Adipose tissue (tissue), 3 donors: ENCODE measurements around the gene MEX3D. TPM values are rescaled to one million over a fixed set of nuclear protein-coding genes. Genes with fewer than 3 reads are reported as not detected.
"Not testable (repeated sequence)": the region's sequence is repeated elsewhere in the genome, so short reads cannot be mapped to it uniquely, and the experiment has no call there.

Source experiments
- H3K27ac ChIP-seq: one replicate; pipeline ENCODE4 v1.5.1; 2013; ENCODE audit warnings: low read depth, low read length
- WGBS, 3 donors: extraction: QIAGEN DNeasy Blood & Tissue Kit; methylation state at CpG; one replicate each; pipeline ENCODE4 v1.1.7; 2013; 5-methylcytosine and 5-hydroxymethylcytosine counted together
- polyA plus RNA-seq, 3 donors: library from polyadenylated mRNA; stranded (reverse); fragments of 200-250 nt; gene quantifications; one replicate each; pipeline ENCODE4 v1.2.3, GENCODE V29; 2013
- donor health status: healthy with polysubstance abuse.
- donor health status: Bipolar disorder and iron deficiency.
- donor health status: healthy.

The MEX3D gene
- polyA plus RNA-seq, 3 donors, result 5.3 to 7.7 (median 6.7) TPM

- WGBS, 3 donors, result 96 to 98% (median 96%) methylated on average over 56 to 66 of the region's 66 CpGs
- no peak overlapping the region for H3K27ac ChIP-seq
Measured at GRCh38 chr19:1556390-1557070, 11.6 kb downstream of the MEX3D start.

DNA sequence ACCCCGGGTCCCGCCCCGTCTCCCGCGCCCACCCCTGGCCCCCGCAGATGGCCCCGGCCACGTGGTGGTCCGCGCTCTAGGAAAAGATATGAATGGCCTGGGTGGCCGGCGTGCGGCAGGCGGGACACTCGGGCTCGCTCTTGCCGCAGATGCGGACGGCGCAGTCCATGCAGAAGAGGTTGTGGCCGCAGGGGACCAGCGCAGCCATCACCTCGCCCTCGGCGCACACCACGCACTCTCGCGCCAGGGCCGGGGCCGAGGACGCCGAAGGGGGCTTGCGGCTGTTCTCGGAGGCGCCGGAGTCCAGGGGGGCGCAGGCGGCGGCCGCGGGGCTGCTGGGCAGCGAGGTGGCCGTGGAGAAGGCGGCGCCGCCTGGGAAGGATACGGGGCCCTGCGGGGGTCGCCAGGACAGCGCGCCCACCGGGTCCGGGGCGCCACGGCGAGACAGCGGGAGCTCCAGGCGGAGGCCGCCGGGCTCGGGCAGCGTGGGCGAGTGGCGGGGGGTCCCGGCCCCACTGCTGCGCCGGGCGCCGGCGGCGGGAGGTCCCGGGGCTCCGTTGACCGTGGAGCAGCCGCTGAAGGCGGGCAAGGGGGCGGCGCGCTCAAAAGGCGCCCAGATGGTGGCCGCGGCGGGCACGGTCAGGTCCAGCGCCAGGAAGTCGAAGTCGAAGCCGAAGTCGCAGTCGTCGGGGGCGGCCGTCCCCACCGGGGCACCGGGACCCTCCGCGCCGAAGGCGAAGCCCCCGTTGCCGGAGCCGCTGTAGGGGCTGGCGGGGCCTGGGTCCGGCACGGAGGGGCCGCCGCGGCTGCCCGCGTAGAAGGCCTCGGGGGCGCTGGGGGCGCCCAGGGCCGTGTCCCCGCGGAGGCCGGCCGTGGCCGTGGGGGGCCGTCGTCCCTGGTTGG lies 12.4 kb downstream of the MEX3D start:
- H3K27ac ChIP-seq, result no peak overlapping the region
- 94 to 96% (median 95%) methylated on average over 53 to 121 of the region's 121 CpGs for WGBS, 3 donors

DNA sequence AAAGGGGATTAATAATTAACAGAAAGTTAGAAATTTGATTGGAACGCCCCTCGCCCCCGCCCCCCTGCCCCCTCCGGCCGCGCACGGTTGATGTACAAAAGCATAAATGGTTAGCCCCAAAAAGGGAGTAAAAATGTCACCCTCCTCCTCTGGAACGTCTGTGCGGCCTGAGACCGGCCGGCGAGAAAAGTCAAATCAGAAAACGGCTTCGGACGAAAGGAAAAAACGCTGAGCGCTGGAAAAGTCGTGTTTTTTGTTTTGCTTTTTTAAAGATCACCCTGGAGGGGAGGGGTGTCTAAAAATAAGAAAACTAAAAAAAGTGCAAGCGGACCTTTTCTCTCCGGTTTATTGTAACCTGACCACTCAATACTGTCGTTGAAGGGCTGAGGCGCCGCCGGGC lies 13.2 kb downstream of the MEX3D start:
- no peak overlapping the region for H3K27ac ChIP-seq
- WGBS, 3 donors, result 90 to 93% (median 91%) methylated on average over 24 of the region's 24 CpGs

DNA sequence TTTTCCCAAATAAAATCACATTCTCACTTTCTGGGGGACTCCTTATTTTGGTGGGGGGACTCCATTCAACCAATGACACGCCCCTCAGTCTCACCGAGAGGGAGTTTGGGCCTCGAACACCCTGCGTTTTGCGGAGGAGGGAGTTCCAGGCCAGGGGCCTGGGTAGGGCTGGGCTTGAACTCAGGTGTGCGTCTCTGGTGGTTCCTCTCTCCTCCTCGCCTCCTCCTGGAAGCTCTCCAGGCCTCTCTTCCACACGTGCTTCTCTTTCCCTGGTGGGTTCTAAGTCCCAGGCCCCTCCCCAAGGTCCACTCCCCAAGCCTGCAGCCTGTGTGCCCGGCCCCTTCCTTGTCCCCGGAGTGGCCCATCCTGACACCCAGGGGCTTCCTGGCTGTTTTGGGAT lies 14.7 kb downstream of the MEX3D start:
- WGBS, 3 donors, result 78 to 87% (median 85%) methylated on average over 10 of the region's 10 CpGs
- H3K27ac ChIP-seq, result no peak overlapping the region

- WGBS, 3 donors, result 81 to 88% (median 83%) methylated on average over 17 of the region's 17 CpGs
- H3K27ac ChIP-seq, result no peak overlapping the region
Measured at GRCh38 chr19:1551068-1552040, 16.8 kb downstream of the MEX3D start.

GRCh38 chr19:1549332-1549945 lies 18.7 kb downstream of the MEX3D start:
- H3K27ac ChIP-seq, result no peak overlapping the region
- 77 to 86% (median 84%) methylated on average over 4 of the region's 4 CpGs for WGBS, 3 donors

DNA sequence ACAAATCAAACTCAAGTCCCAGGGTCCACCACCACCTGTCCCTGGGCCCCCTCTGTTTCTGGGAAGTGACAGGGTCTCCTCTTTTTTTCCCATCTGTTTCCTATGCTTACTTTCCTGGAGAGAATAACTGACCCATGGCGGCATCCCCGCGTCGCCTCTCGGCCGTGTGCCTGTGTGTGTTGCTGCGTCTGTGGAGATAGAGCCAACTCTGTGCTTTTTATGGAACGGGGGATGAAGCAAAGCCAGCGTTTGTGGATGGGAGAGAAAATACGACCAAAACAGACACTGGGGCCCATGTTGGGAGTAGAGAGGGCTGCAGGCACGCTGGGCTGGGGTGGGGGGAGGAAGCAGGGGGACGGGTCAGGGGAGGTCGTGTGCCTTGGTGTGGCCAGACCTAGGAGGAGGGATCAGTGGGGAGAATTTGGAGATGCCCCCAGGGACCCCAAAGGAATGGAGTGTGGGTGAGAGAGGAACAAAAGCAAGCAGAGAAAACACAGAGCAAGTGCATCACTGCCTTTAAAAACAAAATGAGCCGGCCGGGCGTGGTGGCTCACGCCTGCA lies 27.7 kb downstream of the MEX3D start:
- no peak overlapping the region for H3K27ac ChIP-seq
- 24 to 39% (median 27%) methylated on average over 17 of the region's 17 CpGs for WGBS, 3 donors

DNA sequence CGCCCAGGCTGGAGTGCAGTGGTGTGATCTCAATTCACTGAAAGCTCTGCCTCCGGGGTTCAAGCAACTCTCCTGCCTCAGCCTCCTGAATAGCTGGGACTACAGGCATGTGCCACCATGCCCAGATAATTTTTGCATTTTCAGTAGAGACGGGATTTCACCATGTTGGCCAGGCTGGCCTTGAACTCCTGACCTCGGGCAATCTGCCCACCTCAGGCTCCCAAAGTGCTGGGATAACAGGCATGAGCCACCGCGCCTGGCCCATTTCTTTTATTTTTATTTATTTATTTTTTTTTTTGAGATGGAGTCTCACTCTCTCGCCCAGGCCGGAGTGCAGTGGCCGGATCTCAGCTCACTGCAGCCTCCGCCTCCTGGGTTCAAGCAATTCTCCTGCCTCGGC lies 28.4 kb downstream of the MEX3D start:
- not testable (repeated sequence) for H3K27ac ChIP-seq
- WGBS, 3 donors, result 75 to 91% (median 84%) methylated on average over 11 of the region's 11 CpGs

DNA sequence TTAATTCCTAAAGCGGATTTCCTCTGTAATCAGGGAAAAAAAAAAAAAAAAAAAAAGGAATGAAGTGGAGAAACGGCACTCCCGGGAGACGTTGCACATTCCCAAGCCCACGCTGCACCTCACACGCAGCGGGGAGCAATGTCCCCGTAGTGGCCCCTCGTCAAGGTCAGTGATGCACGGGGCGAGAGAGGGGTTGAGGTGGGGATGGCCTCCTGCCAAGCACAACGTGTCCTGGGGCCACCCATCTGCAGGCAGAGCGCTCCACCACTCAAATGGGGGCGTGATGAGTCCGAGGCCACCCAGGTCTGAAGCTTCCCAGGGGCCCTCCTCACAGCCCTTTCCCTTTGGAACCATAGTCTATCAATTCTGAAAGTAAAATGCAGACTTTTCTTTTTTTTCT lies 29.1 kb downstream of the MEX3D start:
- 19 to 41% (median 29%) methylated on average over 15 of the region's 15 CpGs for WGBS, 3 donors
- no peak overlapping the region for H3K27ac ChIP-seq

GRCh38 chr19:1535699-1536098 lies 32.4 kb downstream of the MEX3D start:
- 92 to 95% (median 93%) methylated on average over 7 of the region's 7 CpGs for WGBS, 3 donors
- H3K27ac ChIP-seq, result not testable (repeated sequence)

- 80 to 89% (median 88%) methylated on average over 14 of the region's 14 CpGs for WGBS, 3 donors
- H3K27ac ChIP-seq, result no peak overlapping the region
Measured at GRCh38 chr19:1534972-1535371, 33.2 kb downstream of the MEX3D start.

DNA sequence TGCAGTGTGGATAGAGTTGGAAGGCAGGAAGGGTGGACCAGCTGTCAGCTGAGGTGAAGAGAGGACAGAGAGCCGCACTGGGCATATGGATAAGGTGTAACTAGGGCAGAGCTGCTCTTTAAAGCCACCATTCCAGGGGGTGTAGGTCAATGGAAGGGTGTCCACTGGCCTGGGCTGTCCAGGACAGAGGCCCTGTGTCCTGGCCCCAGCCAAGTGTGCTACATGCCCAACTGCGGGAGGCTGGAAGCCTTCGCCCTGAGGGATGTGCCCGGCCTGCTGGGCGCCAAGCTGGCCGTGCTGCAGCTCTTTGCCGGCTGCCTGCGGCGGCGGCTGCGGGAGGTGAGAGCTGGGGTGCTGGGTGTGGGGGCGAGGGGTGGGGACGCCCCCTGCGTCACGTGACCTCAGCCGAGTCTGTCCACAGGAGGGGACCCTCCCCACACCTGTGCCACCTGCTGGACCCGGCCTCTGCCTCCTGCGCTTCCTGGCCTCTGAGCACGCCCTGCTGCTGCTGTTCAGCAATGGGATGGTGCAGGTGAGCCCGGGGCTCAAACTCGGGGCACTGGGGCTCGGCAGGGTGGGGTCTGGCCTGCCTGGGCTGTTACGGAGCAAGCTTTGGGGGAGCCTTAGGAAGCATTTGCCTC lies 34.5 kb downstream of the MEX3D start:
- H3K27ac ChIP-seq, result no peak overlapping the region
- WGBS, 3 donors, result 60 to 78% (median 77%) methylated on average over 16 to 23 of the region's 23 CpGs

GRCh38 chr19:1532003-1532402 lies 36.1 kb downstream of the MEX3D start:
- 85 to 91% (median 89%) methylated on average over 9 of the region's 9 CpGs for WGBS, 3 donors
- H3K27ac ChIP-seq, result no peak overlapping the region

DNA sequence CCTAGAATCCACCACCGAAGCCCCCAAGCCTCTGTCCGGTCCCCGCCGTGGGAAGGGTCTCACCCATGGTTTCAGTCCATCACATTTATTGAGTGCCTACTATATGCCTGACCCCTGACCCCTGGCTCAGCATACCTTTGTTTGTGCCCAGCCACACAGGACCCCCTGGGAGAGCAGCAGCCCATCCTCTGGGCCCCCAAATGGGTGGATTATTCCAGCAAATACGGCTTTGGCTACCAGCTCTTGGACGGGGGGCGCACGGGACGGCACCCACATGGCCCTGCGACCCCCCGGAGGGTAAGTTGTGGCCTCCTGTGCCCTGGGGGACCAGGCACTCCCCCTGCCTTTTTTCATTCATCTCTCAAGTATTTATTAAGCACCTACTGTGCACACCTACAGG lies 36.5 kb downstream of the MEX3D start:
- no peak overlapping the region for H3K27ac ChIP-seq
- WGBS, 3 donors, result 80 to 90% (median 89%) methylated on average over 11 of the region's 11 CpGs

GRCh38 chr19:1530856-1531255 lies 37.3 kb downstream of the MEX3D start:
- H3K27ac ChIP-seq, result not testable (repeated sequence)
- 89 to 92% (median 91%) methylated on average over 11 of the region's 11 CpGs for WGBS, 3 donors

DNA sequence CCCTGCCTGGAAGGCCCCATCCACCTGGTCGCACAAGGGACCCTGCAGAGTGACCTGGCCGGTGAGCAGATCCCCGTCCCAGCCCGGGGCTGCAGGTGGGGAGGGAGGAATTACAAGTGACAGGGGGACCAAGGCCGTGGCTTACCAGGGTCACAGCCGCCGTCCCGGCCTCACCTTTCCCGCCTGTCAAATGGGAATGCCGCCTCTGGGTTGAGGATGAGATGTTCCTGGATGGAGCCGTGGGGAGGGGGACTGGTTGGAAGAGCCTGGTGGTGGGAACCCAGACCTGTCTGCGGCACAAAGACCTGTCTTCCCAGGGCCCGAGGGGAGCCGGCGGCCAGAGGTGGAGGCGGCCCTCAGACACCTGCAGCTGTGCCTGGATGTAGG lies 38.7 kb downstream of the MEX3D start:
- WGBS, 3 donors, result 67 to 82% (median 80%) methylated on average over 14 to 16 of the region's 16 CpGs
- no peak overlapping the region for H3K27ac ChIP-seq

- 66 to 84% (median 78%) methylated on average over 17 to 21 of the region's 23 CpGs for WGBS, 3 donors
- no peak overlapping the region for H3K27ac ChIP-seq
Measured at GRCh38 chr19:1528596-1529429, 39.3 kb downstream of the MEX3D start.
